Uterus (tissue), 2 donors: ENCODE data around the gene PSTPIP1.

Experiments used
- POLR2A ChIP-seq, 2 donors: fragments of 450-650 bp; IDR thresholded peaks; one replicate each; pipeline ENCODE4 v1.6.1; 2016; ENCODE audit warnings: antibody characterized with exemption in 2 of 2, mild to moderate bottlenecking in 1 of 2, moderate library complexity in 1 of 2
- TF ChIP-seq, protein P1 (sequence below), 4 experiments: fragments of 200-600 bp in 2 of 4; fragments of 450-650 bp in 2 of 4; sonication (generic) in 2 of 4; IDR thresholded peaks; one replicate each; pipeline ENCODE4 v1.5.1; 2016 to 2019; ENCODE audit warnings: antibody characterized with exemption in 4 of 4, mild to moderate bottlenecking in 2 of 4, moderate library complexity in 1 of 4

DNA sequence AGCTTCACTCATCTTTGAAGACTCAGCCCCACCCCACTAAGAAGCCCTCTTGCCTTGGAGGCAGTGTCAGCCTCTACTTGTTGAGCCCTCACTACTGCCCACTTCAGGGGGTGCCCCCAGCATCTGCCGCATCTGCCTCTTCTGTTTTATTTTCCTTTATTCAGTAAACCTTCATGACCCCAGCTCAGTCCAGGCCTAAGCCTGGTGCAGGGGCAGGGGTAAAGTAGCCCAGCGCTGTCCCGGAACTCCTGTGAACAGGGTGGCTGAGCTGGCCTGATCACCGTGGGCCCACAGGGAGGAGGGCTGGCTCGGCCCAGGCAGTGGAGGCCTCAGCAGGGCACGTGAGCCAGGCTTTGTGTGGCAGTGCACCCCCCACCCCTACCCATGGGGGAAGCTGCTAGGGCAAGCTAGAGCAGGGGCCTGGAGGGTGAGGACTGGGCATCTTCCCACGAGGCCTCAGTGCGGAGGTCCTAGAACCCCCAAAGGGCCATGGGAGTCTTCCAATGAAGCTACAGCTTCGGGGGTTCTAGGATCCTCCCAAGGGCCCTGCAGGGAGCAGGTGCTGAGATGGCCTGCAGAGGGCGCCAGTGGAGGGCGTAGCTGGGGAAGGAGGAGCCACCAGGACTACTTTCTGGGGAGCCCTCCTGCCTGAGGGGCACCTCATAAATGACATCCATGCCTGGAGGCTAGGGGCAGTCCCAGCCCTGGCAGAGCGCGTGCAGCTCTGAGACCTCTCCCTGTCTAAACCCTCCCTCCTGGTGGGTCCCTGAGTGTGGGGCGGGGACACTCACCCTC is 40.0 kb downstream of the PSTPIP1 start:
- TF ChIP-seq, protein P1, sequence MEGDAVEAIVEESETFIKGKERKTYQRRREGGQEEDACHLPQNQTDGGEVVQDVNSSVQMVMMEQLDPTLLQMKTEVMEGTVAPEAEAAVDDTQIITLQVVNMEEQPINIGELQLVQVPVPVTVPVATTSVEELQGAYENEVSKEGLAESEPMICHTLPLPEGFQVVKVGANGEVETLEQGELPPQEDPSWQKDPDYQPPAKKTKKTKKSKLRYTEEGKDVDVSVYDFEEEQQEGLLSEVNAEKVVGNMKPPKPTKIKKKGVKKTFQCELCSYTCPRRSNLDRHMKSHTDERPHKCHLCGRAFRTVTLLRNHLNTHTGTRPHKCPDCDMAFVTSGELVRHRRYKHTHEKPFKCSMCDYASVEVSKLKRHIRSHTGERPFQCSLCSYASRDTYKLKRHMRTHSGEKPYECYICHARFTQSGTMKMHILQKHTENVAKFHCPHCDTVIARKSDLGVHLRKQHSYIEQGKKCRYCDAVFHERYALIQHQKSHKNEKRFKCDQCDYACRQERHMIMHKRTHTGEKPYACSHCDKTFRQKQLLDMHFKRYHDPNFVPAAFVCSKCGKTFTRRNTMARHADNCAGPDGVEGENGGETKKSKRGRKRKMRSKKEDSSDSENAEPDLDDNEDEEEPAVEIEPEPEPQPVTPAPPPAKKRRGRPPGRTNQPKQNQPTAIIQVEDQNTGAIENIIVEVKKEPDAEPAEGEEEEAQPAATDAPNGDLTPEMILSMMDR (IDR thresholded peaks at IDR 0.05) = peak in 2 of 4 experiments; percentile 30 to 36
- no peak for TF ChIP-seq POLR2A (IDR thresholded peaks at IDR 0.05)
